NT2/D1 (cell line): ENCODE data around the gene SERPINE1.
"Not testable (repeated sequence)": the region's sequence is repeated elsewhere in the genome, so short reads cannot be mapped to it uniquely, and the experiment has no call there.

Source experiments
- SUZ12 ChIP-seq: IDR thresholded peaks from 2 replicates; pipeline ENCODE4 v1.6.1; 2011; ENCODE audit not compliant: insufficient read length, insufficient read depth; ENCODE audit errors: extremely low read depth
- YY1 ChIP-seq: IDR thresholded peaks from 2 replicates; pipeline ENCODE4 v1.6.1; 2011; ENCODE audit not compliant: insufficient read length, insufficient read depth
- ZNF274 ChIP-seq: IDR thresholded peaks from 2 replicates; pipeline ENCODE4 v1.6.1; 2011; ENCODE audit warnings: mild to moderate bottlenecking, low read depth, low read length

DNA sequence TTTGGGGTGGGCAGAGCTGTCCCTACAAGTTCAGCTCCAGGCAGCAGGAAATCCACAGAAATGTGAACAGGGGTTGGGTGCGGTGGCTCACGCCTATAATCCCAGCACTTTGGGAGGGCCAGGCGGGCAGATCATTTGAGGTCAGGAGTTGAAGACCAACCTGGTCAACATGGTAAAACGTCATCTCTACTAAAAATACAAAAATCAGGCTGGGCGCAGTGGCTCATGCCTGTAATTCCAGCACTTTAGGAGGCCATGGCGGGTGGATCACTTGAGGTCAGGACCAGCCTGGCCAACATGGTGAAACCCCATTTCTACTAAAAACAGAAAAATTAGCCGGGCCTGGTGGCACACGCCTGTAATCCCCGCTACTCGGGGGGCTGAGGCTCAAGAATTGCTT, 23.2 kb upstream of the SERPINE1 start:
- not testable (repeated sequence) for TF ChIP-seq SUZ12, ZNF274, YY1
